Thyroid gland (tissue), 4 donors: ENCODE data around the gene UBXN6. TPM values are rescaled to one million over a fixed set of nuclear protein-coding genes. Genes with fewer than 3 reads are reported as not detected.

Experiments
- DNase-seq, 2 donors: peaks; one replicate each; pipeline ENCODE4 v3.0.0-alpha.2; 2019
- H3K27ac ChIP-seq, 3 donors: fragments of 200-600 bp; sonication (generic); 1 replicate in 2 of 3; 2 replicates in 1 of 3; pipeline ENCODE4 v1.5.1; 2016 to 2019; ENCODE audit warnings: mild to moderate bottlenecking in 1 of 3, moderate library complexity in 1 of 3
- H3K27me3 ChIP-seq: fragments of 200-600 bp; sonication (generic); one replicate; pipeline ENCODE4 v1.5.1; 2019
- H3K36me3 ChIP-seq, 2 donors: fragments of 200-600 bp; sonication (generic); one replicate each; pipeline ENCODE4 v1.5.1; 2016 to 2019
- H3K4me1 ChIP-seq, 2 donors: fragments of 200-600 bp; sonication (generic); one replicate each; pipeline ENCODE4 v1.5.1; 2017 to 2019
- H3K4me3 ChIP-seq, 3 donors: fragments of 200-600 bp; sonication (generic); replicated peaks in 1 of 3; 1 replicate in 2 of 3; 2 replicates in 1 of 3; pipeline ENCODE4 v1.5.1; 2016; ENCODE audit warnings: mild to moderate bottlenecking in 1 of 3
- H3K9me3 ChIP-seq: fragments of 200-600 bp; sonication (generic); one replicate; pipeline ENCODE4 v1.5.1; 2017
- POLR2A ChIP-seq, 2 donors: fragments of 450-650 bp; IDR thresholded peaks; one replicate each; pipeline ENCODE4 v1.6.1; 2017; ENCODE audit warnings: antibody characterized with exemption in 2 of 2, mild to moderate bottlenecking in 2 of 2, moderate library complexity in 1 of 2
- WGBS, 2 donors: methylation state at CpG; one replicate each; pipeline ENCODE4 v1.1.5; 2017; 5-methylcytosine and 5-hydroxymethylcytosine counted together
- intact Hi-C: fragments of 100-400 bp; cut with DNase I; formaldehyde crosslinking; loops from one replicate; pipeline ENCODE4 v1.15.1; 2023
- total RNA-seq, 4 donors: library from RNA; depleted of rRNA; stranded (reverse); fragments of >200 nt; gene quantifications; one replicate each; pipeline ENCODE4 v1.2.3, GENCODE V29; 2016
- TF ChIP-seq, protein P1 (sequence below), 6 experiments: fragments of 200-600 bp in 3 of 6; fragments of 450-650 bp in 3 of 6; sonication (generic) in 3 of 6; IDR thresholded peaks; one replicate each; pipeline ENCODE4 v1.5.1; 2016 to 2019; ENCODE audit warnings: antibody characterized with exemption in 6 of 6, mild to moderate bottlenecking in 2 of 6, inconsistent platforms in 1 of 6, moderate library complexity in 1 of 6

The UBXN6 gene
- total RNA-seq, 4 donors from 2014 or later: 90.1 to 187 (median 106) TPM

- no peak overlapping the region for H3K4me3 ChIP-seq
- H3K27ac ChIP-seq: no peak overlapping the region
- H3K9me3 ChIP-seq: no peaks in the 10 kb centered on the region
- H3K36me3 ChIP-seq: peaks cover 44 to 45% of the 10 kb centered on the region in 2 donors
- TF ChIP-seq POLR2A (IDR thresholded peaks at IDR 0.05): no peak
- TF ChIP-seq, protein P1, sequence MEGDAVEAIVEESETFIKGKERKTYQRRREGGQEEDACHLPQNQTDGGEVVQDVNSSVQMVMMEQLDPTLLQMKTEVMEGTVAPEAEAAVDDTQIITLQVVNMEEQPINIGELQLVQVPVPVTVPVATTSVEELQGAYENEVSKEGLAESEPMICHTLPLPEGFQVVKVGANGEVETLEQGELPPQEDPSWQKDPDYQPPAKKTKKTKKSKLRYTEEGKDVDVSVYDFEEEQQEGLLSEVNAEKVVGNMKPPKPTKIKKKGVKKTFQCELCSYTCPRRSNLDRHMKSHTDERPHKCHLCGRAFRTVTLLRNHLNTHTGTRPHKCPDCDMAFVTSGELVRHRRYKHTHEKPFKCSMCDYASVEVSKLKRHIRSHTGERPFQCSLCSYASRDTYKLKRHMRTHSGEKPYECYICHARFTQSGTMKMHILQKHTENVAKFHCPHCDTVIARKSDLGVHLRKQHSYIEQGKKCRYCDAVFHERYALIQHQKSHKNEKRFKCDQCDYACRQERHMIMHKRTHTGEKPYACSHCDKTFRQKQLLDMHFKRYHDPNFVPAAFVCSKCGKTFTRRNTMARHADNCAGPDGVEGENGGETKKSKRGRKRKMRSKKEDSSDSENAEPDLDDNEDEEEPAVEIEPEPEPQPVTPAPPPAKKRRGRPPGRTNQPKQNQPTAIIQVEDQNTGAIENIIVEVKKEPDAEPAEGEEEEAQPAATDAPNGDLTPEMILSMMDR (IDR thresholded peaks at IDR 0.05): no peak
- intact Hi-C loops: no loop called here
- WGBS, 2 donors: 80 to 91% methylated on average over 22 to 37 of the region's 37 CpGs
- DNase-seq: no peak
- no peaks in the 10 kb centered on the region for H3K27me3 ChIP-seq
- no peaks in the 10 kb centered on the region for H3K4me1 ChIP-seq
Observed at GRCh38 chr19:4502282-4503131, 44.9 kb upstream of the UBXN6 start.

DNA sequence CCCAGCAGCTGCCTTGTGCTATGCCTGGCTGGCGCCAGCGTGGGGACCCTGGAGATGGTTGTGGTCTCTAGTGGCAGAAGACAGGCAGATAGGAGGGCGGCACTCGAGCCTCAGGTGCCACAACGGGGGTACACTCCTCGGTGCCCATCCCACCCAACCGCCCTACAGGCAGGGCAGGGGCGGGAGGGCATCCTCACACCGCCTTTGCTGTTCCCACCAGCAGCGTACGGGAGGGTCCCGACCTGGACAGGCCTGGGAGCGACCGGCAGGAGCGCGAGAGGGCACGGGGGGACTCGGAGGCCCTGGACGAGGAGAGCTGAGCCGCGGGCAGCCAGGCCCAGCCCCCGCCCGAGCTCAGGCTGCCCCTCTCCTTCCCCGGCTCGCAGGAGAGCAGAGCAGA lies 44.1 kb upstream of the UBXN6 start:
- Histone ChIP-seq H3K36me3 (peaks cover 48 to 51% of the 10 kb centered on the region in 2 donors), H3K4me1 (no peaks in the 10 kb centered on the region), H3K27ac (no peak overlapping the region), H3K9me3 (no peaks in the 10 kb centered on the region), H3K27me3 (no peaks in the 10 kb centered on the region), H3K4me3 (no peak overlapping the region)
- TF ChIP-seq POLR2A (IDR thresholded peaks at IDR 0.05): no peak
- TF ChIP-seq, protein P1 (IDR thresholded peaks at IDR 0.05): no peak
- WGBS, 2 donors: 83 to 89% methylated on average over 19 to 23 of the region's 25 CpGs
- DNase-seq: no peak
- intact Hi-C loops: no loop called here

GRCh38 chr19:4500841-4501591 lies 43.4 kb upstream of the UBXN6 start:
- DNase-seq: no peak
- WGBS, 2 donors: 93 to 95% methylated on average over 15 to 17 of the region's 29 CpGs

DNA sequence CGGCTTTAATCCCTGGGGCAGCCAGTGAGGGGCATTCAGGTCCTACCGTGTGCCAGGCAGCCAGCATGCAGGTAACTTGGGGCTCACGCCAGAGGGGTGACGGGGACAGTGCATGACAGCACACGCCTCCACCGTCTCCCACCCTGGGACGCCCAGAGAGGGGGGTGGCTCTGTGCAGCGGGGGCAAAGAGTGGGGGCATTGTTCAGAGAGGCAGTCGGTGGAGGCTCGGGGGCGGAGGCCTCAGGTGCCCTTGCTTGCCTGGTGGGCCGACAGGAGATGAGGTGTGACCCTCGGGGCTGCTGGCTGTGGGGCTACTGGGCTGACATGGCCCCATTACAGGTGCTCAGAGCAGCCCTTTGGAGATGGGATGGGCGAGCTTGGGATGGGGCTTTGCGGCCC lies 42.3 kb upstream of the UBXN6 start:
- WGBS, 2 donors: 87 to 95% methylated on average over 8 to 14 of the region's 15 CpGs
- H3K36me3 ChIP-seq: peaks cover 48 to 61% of the 10 kb centered on the region in 2 donors
- no peaks in the 10 kb centered on the region for H3K27me3 ChIP-seq
- TF ChIP-seq, protein P1 (IDR thresholded peaks at IDR 0.05): no peak
- no peak for TF ChIP-seq POLR2A (IDR thresholded peaks at IDR 0.05)
- no peak overlapping the region for H3K27ac ChIP-seq
- no peak for DNase-seq
- no peaks in the 10 kb centered on the region for H3K9me3 ChIP-seq
- intact Hi-C loops: no loop called here
- no peak overlapping the region for H3K4me3 ChIP-seq
- no peaks in the 10 kb centered on the region for H3K4me1 ChIP-seq

More at GRCh38 chr19:4500841-4501591, 43.4 kb upstream of the UBXN6 start:
- Histone ChIP-seq H3K4me3 (no peak overlapping the region), H3K27ac (no peak overlapping the region), H3K36me3 (peaks cover 48 to 56% of the 10 kb centered on the region in 2 donors), H3K4me1 (no peaks in the 10 kb centered on the region), H3K9me3 (no peaks in the 10 kb centered on the region), H3K27me3 (no peaks in the 10 kb centered on the region)
- intact Hi-C loops: no loop called here
- no peak for TF ChIP-seq POLR2A (IDR thresholded peaks at IDR 0.05)
- TF ChIP-seq, protein P1 (IDR thresholded peaks at IDR 0.05): no peak

DNA sequence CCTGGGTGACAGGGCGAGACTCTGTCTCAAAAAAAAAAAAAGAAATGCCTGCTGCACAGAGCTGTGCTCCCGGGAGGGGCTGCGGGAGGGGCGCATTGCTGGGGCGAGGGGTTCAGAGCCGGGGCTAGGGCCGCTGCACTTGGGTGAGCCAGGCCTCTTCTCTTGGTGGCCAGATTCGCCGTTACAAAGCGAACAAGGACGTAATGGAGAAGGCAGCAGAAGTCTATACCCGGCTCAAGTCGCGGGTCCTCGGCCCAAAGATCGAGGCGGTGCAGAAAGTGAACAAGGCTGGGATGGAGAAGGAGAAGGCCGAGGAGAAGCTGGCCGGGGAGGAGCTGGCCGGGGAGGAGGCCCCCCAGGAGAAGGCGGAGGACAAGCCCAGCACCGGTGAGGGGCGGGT lies 41.7 kb upstream of the UBXN6 start:
- H3K9me3 ChIP-seq: no peaks in the 10 kb centered on the region
- TF ChIP-seq, protein P1 (IDR thresholded peaks at IDR 0.05): no peak
- TF ChIP-seq POLR2A (IDR thresholded peaks at IDR 0.05): no peak
- no peak overlapping the region for H3K4me3 ChIP-seq
- WGBS, 2 donors: 95 to 96% methylated on average over 23 of the region's 23 CpGs
- no peak overlapping the region for H3K27ac ChIP-seq
- intact Hi-C loops: no loop called here
- no peaks in the 10 kb centered on the region for H3K27me3 ChIP-seq
- H3K36me3 ChIP-seq: peaks cover 52 to 66% of the 10 kb centered on the region in 2 donors
- no peak for DNase-seq
- H3K4me1 ChIP-seq: no peaks in the 10 kb centered on the region
